ENCODE data around the gene GAA. TPM values are rescaled to one million over a fixed set of nuclear protein-coding genes. Genes with fewer than 3 reads are reported as not detected.
A peak's percentile ranks its signal among the peaks of the same experiment; 100 is the strongest.

Gene GAA
- total and polyA plus RNA-seq, 2 of the 13 experiments (the other 11 are each of a cell fraction or from before 2014, with no cell fraction given): 21.6 to 36.4 TPM

GRCh38 chr17:80101011-80101945 is at the start of gene GAA (continued):
- no peak for TF ChIP-seq ZUFSP (CRISPR knock-in tag; IDR thresholded peaks at IDR 0.05; ENCODE audit: borderline replicate concordance)
- TF ChIP-seq DMTF1 (CRISPR knock-in tag; IDR thresholded peaks at IDR 0.05): no peak
- peak; percentile 86; the same call in 1 of the 2 replicates for TF ChIP-seq ZNF749 (CRISPR knock-in tag; IDR thresholded peaks at IDR 0.05; ENCODE audit: borderline replicate concordance)
- no peak for TF ChIP-seq TEAD2 (CRISPR knock-in tag; IDR thresholded peaks at IDR 0.05)
- TF ChIP-seq ISX (CRISPR knock-in tag; conservative IDR thresholded peaks at IDR 0.05): no peak
- no peak for TF ChIP-seq RARA (CRISPR knock-in tag; IDR thresholded peaks at IDR 0.05)
- TF ChIP-seq PATZ1 (CRISPR knock-in tag; IDR thresholded peaks at IDR 0.05): peak; percentile 86
- no peak for TF ChIP-seq ZNF180 (CRISPR knock-in tag; IDR thresholded peaks at IDR 0.05; ENCODE audit: borderline replicate concordance, low read depth)
- TF ChIP-seq ZNF691 (CRISPR knock-in tag; IDR thresholded peaks at IDR 0.05; ENCODE audit: borderline replicate concordance, low read depth): peak; percentile 48; the same call in 1 of the 2 replicates
- TF ChIP-seq ZNF580 (CRISPR knock-in tag; IDR thresholded peaks at IDR 0.05; ENCODE audit: borderline replicate concordance, low read depth): 0 out of 2 replicates have a peak, but pooled peaks have one; percentile 11
- TF ChIP-seq ZNF687 (CRISPR knock-in tag; IDR thresholded peaks at IDR 0.05): peak; percentile 88
- TF ChIP-seq SOX13 (IDR thresholded peaks at IDR 0.05): no peak
- TF ChIP-seq SOX13 (CRISPR knock-in tag; conservative IDR thresholded peaks at IDR 0.05 in 1 of 2, IDR thresholded peaks at IDR 0.05 in 1 of 2): no peak
- peak; percentile 75 for TF ChIP-seq AGO2 (optimal IDR thresholded peaks at IDR 0.05; ENCODE audit: low read depth, low read length)
- peak; percentile 53; the same call in 1 of the 2 replicates for TF ChIP-seq HNRNPL (IDR thresholded peaks at IDR 0.05; ENCODE audit: low read depth, low read length)

Data from HepG2 (cell line).